ENCODE results near the gene CACNB4. TPM values are rescaled to one million over a fixed set of nuclear protein-coding genes. Genes with fewer than 3 reads are reported as not detected.
A peak's percentile ranks its signal among the peaks of the same experiment; 100 is the strongest.

Gene CACNB4
- total RNA-seq, 1 donor from 2014 or later = 7.8 TPM

DNA sequence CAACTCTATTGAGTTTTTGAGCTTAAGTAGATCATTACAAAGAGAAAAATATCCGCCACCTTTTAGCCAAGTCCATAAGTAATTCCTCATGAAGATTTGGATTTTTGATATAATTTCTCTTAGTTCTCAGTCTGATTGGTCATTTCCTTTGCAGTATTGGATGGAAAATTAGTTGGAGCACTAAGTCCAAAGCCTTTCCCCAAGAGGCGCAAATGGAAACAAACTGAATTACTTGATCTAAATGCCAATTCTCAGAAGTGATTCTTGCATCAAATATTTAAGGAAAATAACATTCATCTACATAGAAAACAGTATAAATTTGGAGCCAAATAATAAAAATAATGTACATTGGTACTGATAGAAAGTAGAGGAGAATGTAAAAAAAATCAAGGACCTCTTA lies 115.6 kb downstream of the CACNB4 start:
- Histone ChIP-seq H3K9ac (ENCODE audit: low read depth in 1 of 3, low read length in 3 of 3) (no peak overlapping the region), H3K27me3 (ENCODE audit: control insufficient read depth in 3 of 3, insufficient read depth in 3 of 3, low read length in 3 of 3) (no peaks in the 10 kb centered on the region), H3K4me3 (ENCODE audit: low read length in 3 of 3) (no peak overlapping the region), H3K4me1 (ENCODE audit: control insufficient read depth in 3 of 3, insufficient read depth in 3 of 3, low read length in 3 of 3) (peaks cover 0 to 4% (median 0%) of the 10 kb centered on the region in 3 donors), H3K36me3 (ENCODE audit: control insufficient read depth in 3 of 3, insufficient read depth in 3 of 3, low read length in 3 of 3) (no peaks in the 10 kb centered on the region), H3K9me3 (ENCODE audit: control insufficient read depth in 3 of 3, low read length in 3 of 3) (no peaks in the 10 kb centered on the region), H3K27ac (ENCODE audit: low read depth, low read length) (no peak overlapping the region)

DNA sequence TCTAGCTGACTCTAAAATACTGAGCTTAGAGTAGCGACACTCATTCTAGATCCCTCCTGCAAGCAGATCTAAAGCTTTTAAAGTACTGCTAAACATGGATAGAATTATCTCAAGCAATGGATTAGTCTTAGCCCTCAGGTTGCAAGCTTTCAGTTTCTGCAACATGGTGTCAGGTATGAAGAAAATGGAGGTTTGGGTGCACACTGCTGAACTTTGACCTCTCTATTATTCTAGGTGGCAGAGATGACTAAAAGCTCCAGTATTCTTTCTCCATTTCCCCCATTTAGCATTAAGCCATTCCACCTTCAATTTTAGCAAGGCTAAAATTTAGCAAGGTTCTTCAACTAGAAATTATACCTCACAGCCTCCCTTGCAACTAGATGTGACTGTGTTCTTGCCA lies 117.0 kb downstream of the CACNB4 start:
- peaks cover 0 to 4% (median 0%) of the 10 kb centered on the region in 3 donors for H3K4me1 ChIP-seq (ENCODE audit: control insufficient read depth in 3 of 3, insufficient read depth in 3 of 3, low read length in 3 of 3)
- no peaks in the 10 kb centered on the region for H3K36me3 ChIP-seq (ENCODE audit: control insufficient read depth in 3 of 3, insufficient read depth in 3 of 3, low read length in 3 of 3)
- no peak overlapping the region for H3K9ac ChIP-seq (ENCODE audit: low read depth in 1 of 3, low read length in 3 of 3)
- no peak overlapping the region for H3K27ac ChIP-seq (ENCODE audit: low read depth, low read length)
- no peaks in the 10 kb centered on the region for H3K27me3 ChIP-seq (ENCODE audit: control insufficient read depth in 3 of 3, insufficient read depth in 3 of 3, low read length in 3 of 3)
- H3K9me3 ChIP-seq (ENCODE audit: control insufficient read depth in 3 of 3, low read length in 3 of 3) = no peaks in the 10 kb centered on the region
- no peak overlapping the region for H3K4me3 ChIP-seq (ENCODE audit: low read length in 3 of 3)

DNA sequence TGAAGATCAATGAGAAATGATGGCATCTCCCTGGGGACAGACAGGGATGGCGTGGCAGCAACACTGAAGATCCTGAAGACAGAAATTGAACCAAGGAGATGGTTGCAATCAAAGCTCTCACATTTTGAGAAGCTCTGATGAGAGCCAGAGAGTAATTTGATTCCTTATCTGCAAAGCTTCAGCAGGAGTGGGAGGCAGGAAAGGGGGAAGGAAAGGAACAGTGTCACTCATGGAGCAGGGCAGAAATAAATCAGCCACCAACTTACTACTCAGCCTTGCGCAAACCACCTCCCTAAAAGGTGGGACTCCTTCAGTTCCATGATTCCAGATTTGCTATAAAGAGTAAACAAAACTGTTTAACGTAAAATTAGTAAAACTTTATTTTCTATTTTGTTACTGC lies 119.2 kb downstream of the CACNB4 start:
- no peak overlapping the region for H3K27ac ChIP-seq (ENCODE audit: low read depth, low read length)
- no peaks in the 10 kb centered on the region for H3K36me3 ChIP-seq (ENCODE audit: control insufficient read depth in 3 of 3, insufficient read depth in 3 of 3, low read length in 3 of 3)
- no peaks in the 10 kb centered on the region for H3K27me3 ChIP-seq (ENCODE audit: control insufficient read depth in 3 of 3, insufficient read depth in 3 of 3, low read length in 3 of 3)
- H3K9me3 ChIP-seq (ENCODE audit: control insufficient read depth in 3 of 3, low read length in 3 of 3) = no peaks in the 10 kb centered on the region
- no peak overlapping the region for H3K9ac ChIP-seq (ENCODE audit: low read depth in 1 of 3, low read length in 3 of 3)
- peaks cover 0 to 4% (median 0%) of the 10 kb centered on the region in 3 donors for H3K4me1 ChIP-seq (ENCODE audit: control insufficient read depth in 3 of 3, insufficient read depth in 3 of 3, low read length in 3 of 3)
- no peak overlapping the region for H3K4me3 ChIP-seq (ENCODE audit: low read length in 3 of 3)

DNA sequence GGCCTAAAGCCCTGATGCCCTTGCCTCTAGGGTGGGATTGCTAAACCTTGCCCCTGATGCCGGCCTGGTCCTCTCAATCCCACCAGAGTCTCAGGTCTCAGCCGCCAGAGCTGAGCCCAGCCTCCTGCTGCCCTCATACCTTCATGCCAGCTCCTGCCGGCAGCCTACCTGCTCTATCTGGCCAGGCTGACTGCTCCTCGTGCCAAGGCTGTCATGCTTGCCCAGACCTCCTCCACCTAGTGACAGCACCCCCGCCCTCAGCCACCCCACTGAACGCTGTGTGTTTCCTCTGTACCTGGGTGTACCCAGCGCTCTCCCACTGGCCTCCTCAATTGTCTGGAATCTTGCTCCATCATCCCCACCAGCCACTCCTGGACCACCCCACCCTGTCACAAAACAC lies 120.1 kb downstream of the CACNB4 start:
- Histone ChIP-seq H3K9ac (ENCODE audit: low read depth in 1 of 3, low read length in 3 of 3) (no peak overlapping the region), H3K9me3 (ENCODE audit: control insufficient read depth in 3 of 3, low read length in 3 of 3) (no peaks in the 10 kb centered on the region), H3K4me1 (ENCODE audit: control insufficient read depth in 3 of 3, insufficient read depth in 3 of 3, low read length in 3 of 3) (peaks cover 0 to 4% (median 0%) of the 10 kb centered on the region in 3 donors), H3K27ac (ENCODE audit: low read depth, low read length) (no peak overlapping the region), H3K36me3 (ENCODE audit: control insufficient read depth in 3 of 3, insufficient read depth in 3 of 3, low read length in 3 of 3) (no peaks in the 10 kb centered on the region), H3K4me3 (ENCODE audit: low read length in 3 of 3) (no peak overlapping the region), H3K27me3 (ENCODE audit: control insufficient read depth in 3 of 3, insufficient read depth in 3 of 3, low read length in 3 of 3) (no peaks in the 10 kb centered on the region)

DNA sequence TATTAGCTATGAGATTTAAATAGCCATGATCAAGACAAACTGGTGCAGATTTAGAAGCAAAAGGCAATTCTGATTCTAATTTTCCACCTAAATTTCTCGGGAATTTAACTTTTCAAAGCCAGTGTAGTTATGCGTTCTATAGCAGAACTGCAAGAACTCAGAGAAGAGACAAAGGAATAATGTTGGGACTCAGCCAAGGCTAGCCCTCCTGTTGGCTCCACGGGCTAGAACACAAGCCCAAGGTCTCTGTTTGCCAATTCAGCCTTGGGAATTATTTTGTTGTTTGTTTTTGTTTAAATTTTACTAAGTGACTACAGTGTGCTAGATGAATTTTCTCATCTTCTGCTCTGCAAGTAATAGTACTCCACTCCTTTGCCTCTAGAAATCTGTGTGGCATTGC lies 121.2 kb downstream of the CACNB4 start:
- H3K4me1 ChIP-seq (ENCODE audit: control insufficient read depth in 3 of 3, insufficient read depth in 3 of 3, low read length in 3 of 3) = peaks cover 0 to 4% (median 0%) of the 10 kb centered on the region in 3 donors
- H3K27ac ChIP-seq (ENCODE audit: low read depth, low read length) = no peak overlapping the region
- H3K9ac ChIP-seq (ENCODE audit: low read depth in 1 of 3, low read length in 3 of 3) = no peak overlapping the region
- no peaks in the 10 kb centered on the region for H3K36me3 ChIP-seq (ENCODE audit: control insufficient read depth in 3 of 3, insufficient read depth in 3 of 3, low read length in 3 of 3)
- H3K27me3 ChIP-seq (ENCODE audit: control insufficient read depth in 3 of 3, insufficient read depth in 3 of 3, low read length in 3 of 3) = no peaks in the 10 kb centered on the region
- H3K9me3 ChIP-seq (ENCODE audit: control insufficient read depth in 3 of 3, low read length in 3 of 3) = no peaks in the 10 kb centered on the region
- no peak overlapping the region for H3K4me3 ChIP-seq (ENCODE audit: low read length in 3 of 3)

DNA sequence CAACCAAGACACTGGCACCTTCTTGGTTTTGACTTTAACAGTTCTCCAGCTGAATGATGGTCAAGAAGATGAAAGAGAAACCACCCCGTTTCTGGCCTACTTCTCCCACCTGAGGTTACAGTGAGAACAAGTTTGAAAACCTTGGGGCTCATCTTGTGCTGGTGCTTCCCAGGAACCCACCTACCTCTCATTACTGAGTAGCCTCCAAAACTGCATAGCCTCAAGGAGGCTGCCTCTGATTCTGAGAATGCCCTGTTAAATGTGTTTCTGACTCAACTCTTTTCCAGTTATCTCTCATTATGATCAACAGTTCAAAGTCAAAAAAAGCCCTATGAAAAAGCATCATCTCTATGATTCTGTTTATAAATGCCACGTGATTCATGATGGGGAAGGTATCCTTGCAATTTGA lies 121.9 kb downstream of the CACNB4 start:
- Histone ChIP-seq H3K27me3 (ENCODE audit: control insufficient read depth in 3 of 3, insufficient read depth in 3 of 3, low read length in 3 of 3) (no peaks in the 10 kb centered on the region), H3K4me1 (ENCODE audit: control insufficient read depth in 3 of 3, insufficient read depth in 3 of 3, low read length in 3 of 3) (peaks cover 0 to 4% (median 0%) of the 10 kb centered on the region in 3 donors), H3K27ac (ENCODE audit: low read depth, low read length) (no peak overlapping the region), H3K9me3 (ENCODE audit: control insufficient read depth in 3 of 3, low read length in 3 of 3) (no peaks in the 10 kb centered on the region), H3K4me3 (ENCODE audit: low read length in 3 of 3) (no peak overlapping the region), H3K36me3 (ENCODE audit: control insufficient read depth in 3 of 3, insufficient read depth in 3 of 3, low read length in 3 of 3) (no peaks in the 10 kb centered on the region), H3K9ac (ENCODE audit: low read depth in 1 of 3, low read length in 3 of 3) (no peak overlapping the region)

DNA sequence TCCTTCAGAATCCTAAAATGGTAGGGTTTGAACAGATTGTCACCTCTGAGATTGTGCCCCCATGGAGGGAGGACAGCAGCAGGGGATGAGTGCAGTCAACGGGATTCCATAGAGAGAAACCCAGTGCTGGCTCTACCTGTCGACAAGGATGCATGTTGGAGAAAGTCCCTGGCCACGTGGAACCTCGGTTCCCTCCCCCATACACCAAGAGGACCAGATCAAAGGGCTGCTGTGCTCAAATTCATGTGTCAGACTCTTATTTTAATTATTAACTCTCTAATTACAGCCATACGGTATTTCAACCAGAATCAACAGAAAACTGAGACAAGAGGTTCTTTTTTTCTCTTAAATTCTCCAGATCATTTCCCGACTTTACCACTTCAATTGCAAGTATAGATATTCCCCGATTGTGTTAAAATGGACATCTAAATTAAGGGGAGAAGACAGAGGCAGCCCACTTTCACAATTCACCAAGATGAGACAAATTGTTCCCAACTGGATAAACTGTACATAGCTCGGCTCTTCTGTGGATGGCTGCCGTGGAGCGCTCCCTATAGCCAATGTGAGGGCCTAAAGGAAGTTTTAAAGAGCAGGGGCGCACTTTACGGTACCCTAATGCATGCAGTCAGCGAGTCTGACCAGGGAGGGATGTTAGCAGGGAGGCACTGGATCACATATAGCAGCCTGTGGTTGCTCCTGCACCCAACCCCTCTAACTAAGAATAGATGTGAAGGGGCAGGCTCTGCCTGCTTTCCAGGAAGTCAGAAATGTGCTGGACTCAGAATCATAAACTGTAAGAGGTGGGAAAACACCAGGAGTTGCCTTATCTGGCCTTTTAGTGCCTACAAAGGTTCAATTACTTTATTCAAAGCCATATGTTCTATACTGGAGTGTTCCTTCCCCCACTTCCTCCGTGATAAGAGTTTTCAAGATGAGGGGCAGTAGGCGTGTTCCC lies 123.1 kb downstream of the CACNB4 start:
- Histone ChIP-seq H3K27ac (ENCODE audit: low read depth, low read length) (no peak overlapping the region), H3K4me3 (ENCODE audit: low read length in 3 of 3) (no peak overlapping the region), H3K9me3 (ENCODE audit: control insufficient read depth in 3 of 3, low read length in 3 of 3) (no peaks in the 10 kb centered on the region), H3K36me3 (ENCODE audit: control insufficient read depth in 3 of 3, insufficient read depth in 3 of 3, low read length in 3 of 3) (no peaks in the 10 kb centered on the region), H3K27me3 (ENCODE audit: control insufficient read depth in 3 of 3, insufficient read depth in 3 of 3, low read length in 3 of 3) (no peaks in the 10 kb centered on the region), H3K9ac (ENCODE audit: low read depth in 1 of 3, low read length in 3 of 3) (no peak overlapping the region), H3K4me1 (ENCODE audit: control insufficient read depth in 3 of 3, insufficient read depth in 3 of 3, low read length in 3 of 3) (peaks cover 0 to 4% (median 0%) of the 10 kb centered on the region in 3 donors)

DNA sequence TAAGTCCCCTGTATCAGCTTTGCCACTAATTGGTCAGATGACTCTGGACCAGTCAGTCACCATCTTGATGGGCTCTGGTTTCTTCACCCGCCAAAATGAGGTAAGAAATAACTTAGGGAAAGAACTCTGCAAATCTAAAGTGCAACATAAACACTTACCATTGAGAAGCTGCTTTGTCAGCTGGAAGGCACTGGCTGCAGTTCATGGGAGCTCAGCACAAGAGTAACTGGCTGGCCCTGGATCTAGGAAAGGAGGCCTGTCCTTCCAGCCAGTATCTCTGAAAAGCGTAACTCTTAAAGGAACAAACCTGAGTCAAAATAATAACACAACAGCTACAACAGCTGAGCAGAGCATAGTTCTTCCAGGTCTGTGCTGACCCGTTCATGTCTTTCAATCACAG lies 123.9 kb downstream of the CACNB4 start:
- H3K9ac ChIP-seq (ENCODE audit: low read depth in 1 of 3, low read length in 3 of 3) = no peak overlapping the region
- no peak overlapping the region for H3K27ac ChIP-seq (ENCODE audit: low read depth, low read length)
- H3K9me3 ChIP-seq (ENCODE audit: control insufficient read depth in 3 of 3, low read length in 3 of 3) = no peaks in the 10 kb centered on the region
- H3K4me1 ChIP-seq (ENCODE audit: control insufficient read depth in 3 of 3, insufficient read depth in 3 of 3, low read length in 3 of 3) = peaks cover 0 to 4% (median 0%) of the 10 kb centered on the region in 3 donors
- no peaks in the 10 kb centered on the region for H3K27me3 ChIP-seq (ENCODE audit: control insufficient read depth in 3 of 3, insufficient read depth in 3 of 3, low read length in 3 of 3)
- no peaks in the 10 kb centered on the region for H3K36me3 ChIP-seq (ENCODE audit: control insufficient read depth in 3 of 3, insufficient read depth in 3 of 3, low read length in 3 of 3)
- H3K4me3 ChIP-seq (ENCODE audit: low read length in 3 of 3) = no peak overlapping the region

DNA sequence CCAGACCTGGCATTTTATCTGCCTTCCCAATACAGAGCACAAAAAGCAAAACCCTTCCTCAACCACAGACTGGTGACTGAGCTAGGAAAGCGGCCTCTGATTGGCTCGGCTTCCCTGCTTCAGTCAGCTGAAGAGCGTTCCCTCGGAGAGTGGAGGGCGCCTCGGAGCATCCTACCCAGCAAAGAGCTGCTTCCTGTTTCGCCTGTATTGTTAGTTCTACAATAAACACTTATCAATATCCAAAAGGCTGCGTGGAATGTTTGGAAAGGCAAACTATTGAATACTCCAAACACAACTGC lies 125.0 kb downstream of the CACNB4 start:
- no peaks in the 10 kb centered on the region for H3K36me3 ChIP-seq (ENCODE audit: control insufficient read depth in 3 of 3, insufficient read depth in 3 of 3, low read length in 3 of 3)
- H3K27ac ChIP-seq (ENCODE audit: low read depth, low read length) = no peak overlapping the region
- peaks cover 0 to 1% (median 0%) of the 10 kb centered on the region in 3 donors for H3K4me1 ChIP-seq (ENCODE audit: control insufficient read depth in 3 of 3, insufficient read depth in 3 of 3, low read length in 3 of 3)
- no peak overlapping the region for H3K9ac ChIP-seq (ENCODE audit: low read depth in 1 of 3, low read length in 3 of 3)
- no peaks in the 10 kb centered on the region for H3K27me3 ChIP-seq (ENCODE audit: control insufficient read depth in 3 of 3, insufficient read depth in 3 of 3, low read length in 3 of 3)
- H3K4me3 ChIP-seq (ENCODE audit: low read length in 3 of 3) = peak overlapping the region in 1 of 3 donors; percentile 28
- H3K9me3 ChIP-seq (ENCODE audit: control insufficient read depth in 3 of 3, low read length in 3 of 3) = no peaks in the 10 kb centered on the region

DNA sequence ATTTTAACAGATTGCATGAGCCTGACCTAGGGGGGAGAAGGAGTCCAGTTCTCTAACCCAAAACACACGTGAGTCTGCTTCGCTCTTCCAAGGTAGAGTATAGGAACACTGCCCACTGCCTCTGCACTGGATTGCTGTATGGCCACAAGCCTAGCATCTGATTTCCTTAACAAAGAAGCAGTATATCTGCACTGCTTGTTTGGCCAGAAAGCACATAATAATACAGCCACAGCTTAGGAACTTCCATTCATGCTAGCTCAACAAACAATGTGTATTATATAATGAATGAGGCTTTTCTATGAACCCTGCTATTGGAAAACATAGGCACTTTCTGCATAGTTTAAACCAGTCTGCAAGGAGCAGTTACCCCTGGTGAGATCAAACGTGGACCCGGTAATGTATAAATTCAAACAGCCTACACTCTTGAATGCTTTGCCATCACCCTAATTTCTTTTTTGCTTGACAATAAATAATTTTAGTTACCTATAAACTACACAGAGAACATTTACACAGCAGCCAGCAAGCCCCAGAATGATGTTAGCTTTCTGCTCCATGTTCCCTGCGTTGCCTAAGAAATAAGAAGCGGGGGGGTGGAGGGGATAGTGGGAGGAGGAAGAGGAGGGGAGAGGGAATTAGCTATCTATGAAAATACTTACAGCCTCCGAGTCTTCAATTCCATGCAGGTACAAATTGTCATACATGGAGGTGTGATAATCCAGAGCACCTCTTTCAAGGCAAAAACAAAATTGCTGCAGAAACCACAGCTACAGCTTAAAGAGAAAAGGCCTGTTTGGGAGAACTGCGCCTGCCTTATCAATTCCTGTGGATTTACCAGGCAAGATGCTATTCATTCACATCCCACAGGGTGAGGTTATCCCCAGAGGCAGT lies 125.6 kb downstream of the CACNB4 start:
- Histone ChIP-seq H3K27me3 (ENCODE audit: control insufficient read depth in 3 of 3, insufficient read depth in 3 of 3, low read length in 3 of 3) (no peaks in the 10 kb centered on the region), H3K27ac (ENCODE audit: low read depth, low read length) (no peak overlapping the region), H3K4me3 (ENCODE audit: low read length in 3 of 3) (peak overlapping the region in 1 of 3 donors; percentile 28), H3K9me3 (ENCODE audit: control insufficient read depth in 3 of 3, low read length in 3 of 3) (no peaks in the 10 kb centered on the region), H3K9ac (ENCODE audit: low read depth in 1 of 3, low read length in 3 of 3) (no peak overlapping the region), H3K4me1 (ENCODE audit: control insufficient read depth in 3 of 3, insufficient read depth in 3 of 3, low read length in 3 of 3) (peaks cover 0 to 4% (median 0%) of the 10 kb centered on the region in 3 donors), H3K36me3 (ENCODE audit: control insufficient read depth in 3 of 3, insufficient read depth in 3 of 3, low read length in 3 of 3) (no peaks in the 10 kb centered on the region)

All from skeletal muscle tissue (tissue), 4 donors.